Middle frontal gyrus (tissue), 1 donor: Measurements from ENCODE around the gene NEB.
"Not testable (repeated sequence)": the region's sequence is repeated elsewhere in the genome, so short reads cannot be mapped to it uniquely, and the experiment has no call there.

ENCODE experiments used
- DNase-seq: peaks from one replicate; pipeline ENCODE4 v3.0.0-alpha.2; 2015; ENCODE audit warnings: low spot score; ENCODE audit errors: extremely low spot score

The NEB gene

GRCh38 chr2:151758744-151759143, 24.5 kb upstream of the NEB start:
- no peak for DNase-seq

- no peak for DNase-seq
These were observed 23.6 kb upstream of the NEB start for GRCh38 chr2:151757861-151758260.

- no peak for DNase-seq
These were observed 22.5 kb upstream of the NEB start for GRCh38 chr2:151756820-151757219.

GRCh38 chr2:151754253-151754897, 20.1 kb upstream of the NEB start:
- DNase-seq: no peak

GRCh38 chr2:151753540-151753939, 19.3 kb upstream of the NEB start:
- no peak for DNase-seq

GRCh38 chr2:151745261-151745660, 11.0 kb upstream of the NEB start:
- not testable (repeated sequence) for DNase-seq

- DNase-seq: no peak
These were observed 3.9 kb downstream of the NEB start for GRCh38 chr2:151730262-151730975.

GRCh38 chr2:151729837-151730236, 4.4 kb downstream of the NEB start:
- DNase-seq: no peak

GRCh38 chr2:151729415-151729811, 4.9 kb downstream of the NEB start:
- DNase-seq: no peak

GRCh38 chr2:151728804-151729414, 5.4 kb downstream of the NEB start:
- DNase-seq: no peak

GRCh38 chr2:151727593-151728552, 6.4 kb downstream of the NEB start:
- no peak for DNase-seq

- no peak for DNase-seq
These were observed 13.1 kb downstream of the NEB start for GRCh38 chr2:151721161-151721560.

- DNase-seq: no peak
These were observed 13.8 kb downstream of the NEB start for GRCh38 chr2:151720521-151720920.

GRCh38 chr2:151718796-151719195, 15.5 kb downstream of the NEB start:
- no peak for DNase-seq

- no peak for DNase-seq
These were observed 16.0 kb downstream of the NEB start for GRCh38 chr2:151718247-151718646.

- DNase-seq: no peak
These were observed 17.6 kb downstream of the NEB start for GRCh38 chr2:151716721-151717120.

GRCh38 chr2:151713291-151713903, 20.9 kb downstream of the NEB start:
- no peak for DNase-seq

- DNase-seq: no peak
These were observed 23.3 kb downstream of the NEB start for GRCh38 chr2:151711025-151711424.

GRCh38 chr2:151708788-151709187, 25.5 kb downstream of the NEB start:
- no peak for DNase-seq

GRCh38 chr2:151707857-151708256, 26.4 kb downstream of the NEB start:
- no peak for DNase-seq

GRCh38 chr2:151704480-151704961, 29.8 kb downstream of the NEB start:
- DNase-seq: not testable (repeated sequence)
